T follicular helper cell (primary cell): Measurements from ENCODE around the gene GPR82.
"Not testable (repeated sequence)": the region's sequence is repeated elsewhere in the genome, so short reads cannot be mapped to it uniquely, and the experiment has no call there.

Experiments used
- DNase-seq: peaks from one replicate; pipeline ENCODE4 v3.0.0-alpha.2; 2020; ENCODE audit warnings: low read depth
- total RNA-seq, 2 experiments: gene quantifications; one replicate each; lab custom pipeline; 2026; lab: John Stamatoyannopoulos, UW

Gene GPR82
- 0 to 0.22 reads per million in 2 experiments for total RNA-seq

GRCh38 chrX:41723826-41724225 is at the start of gene GPR82:
Gene GPR82, plus strand, starts transcription at chrX:41724181. Its CDS starts 2,846 bp downstream, at chrX:41727027.
- DNase-seq: no peak

DNA sequence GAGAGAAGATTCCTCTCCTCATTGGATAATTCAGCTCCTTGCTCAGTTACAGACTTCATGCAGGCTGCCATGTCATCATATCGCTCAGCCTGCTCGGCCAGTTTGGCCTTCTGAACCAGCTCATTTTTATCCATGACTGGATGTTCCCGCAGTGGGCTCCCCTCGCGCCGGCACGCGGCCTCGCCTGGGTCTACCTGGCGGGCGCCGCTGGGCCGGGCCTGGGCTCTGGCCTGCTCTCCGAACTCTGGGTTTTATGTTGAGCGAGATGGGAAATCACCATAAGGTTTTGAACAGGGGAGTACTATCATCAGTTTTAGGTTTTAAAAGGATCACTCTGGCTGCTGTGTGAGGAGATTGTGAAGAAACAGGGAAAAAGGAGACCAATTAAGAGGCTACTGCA is 47.6 kb upstream of the GPR82 start:
- DNase-seq: not testable (repeated sequence)

DNA sequence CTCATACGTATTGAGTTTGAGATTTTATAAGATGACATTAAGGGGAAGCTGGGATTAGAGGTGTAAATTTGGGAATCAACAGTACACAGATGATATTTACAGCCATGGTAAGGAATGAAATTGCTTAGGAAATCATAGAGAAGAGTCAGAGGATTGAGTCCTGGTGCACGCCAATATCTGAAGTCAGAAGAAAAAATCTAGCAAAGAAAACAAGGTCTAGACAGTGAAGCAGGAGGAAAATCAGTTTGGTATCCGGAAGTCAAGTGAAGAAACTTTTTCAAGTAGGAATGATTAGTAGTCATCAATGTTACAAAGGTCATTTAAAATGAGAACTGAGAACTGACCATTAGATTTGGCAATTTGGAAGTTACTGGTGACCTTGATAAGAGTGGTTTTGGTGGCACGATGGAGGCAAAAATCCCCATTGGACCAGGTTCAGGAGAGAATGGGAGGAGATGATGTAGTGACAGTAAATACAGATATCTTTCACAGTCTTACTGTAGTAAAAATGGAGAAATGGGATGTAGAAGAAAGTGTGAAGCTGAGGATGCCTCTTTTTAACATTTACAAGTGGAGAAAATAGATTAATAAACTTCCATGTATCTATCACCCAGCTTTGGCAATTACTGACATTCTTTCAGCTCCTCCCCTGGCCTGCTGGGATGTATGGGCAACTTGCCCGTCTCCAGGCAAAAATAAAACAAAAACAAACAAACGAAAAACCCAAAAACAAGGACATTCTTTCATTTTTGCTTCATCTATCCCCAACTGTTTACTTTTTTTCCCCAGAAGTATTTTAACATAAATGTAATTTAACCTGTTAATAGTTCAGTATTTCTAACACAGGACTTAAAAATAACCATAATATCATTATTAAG is 46.6 kb upstream of the GPR82 start:
- DNase-seq: no peak

DNA sequence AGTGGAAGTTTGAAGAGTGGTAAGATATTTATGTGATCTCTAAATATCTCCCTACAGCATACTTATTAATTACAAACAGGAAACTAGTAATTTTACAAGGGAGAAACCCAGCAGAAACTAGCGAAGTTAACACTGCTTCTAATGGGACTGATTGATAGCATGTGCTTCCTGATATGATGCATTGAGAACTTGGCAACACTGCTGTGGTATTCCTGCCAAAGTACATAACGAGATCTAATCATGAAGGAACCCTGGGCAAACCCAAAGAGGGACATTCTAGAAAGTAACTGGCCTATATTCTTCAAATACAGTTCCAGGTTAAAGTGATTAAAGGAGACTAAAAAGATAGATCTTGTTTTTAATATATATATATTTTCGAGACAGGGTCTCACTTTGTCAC is 39.8 kb upstream of the GPR82 start:
- DNase-seq: no peak

- DNase-seq: no peak
Observed at GRCh38 chrX:41684940-41685339, 39.0 kb upstream of the GPR82 start.

GRCh38 chrX:41686788-41687187 is 37.2 kb upstream of the GPR82 start:
- no peak for DNase-seq

DNA sequence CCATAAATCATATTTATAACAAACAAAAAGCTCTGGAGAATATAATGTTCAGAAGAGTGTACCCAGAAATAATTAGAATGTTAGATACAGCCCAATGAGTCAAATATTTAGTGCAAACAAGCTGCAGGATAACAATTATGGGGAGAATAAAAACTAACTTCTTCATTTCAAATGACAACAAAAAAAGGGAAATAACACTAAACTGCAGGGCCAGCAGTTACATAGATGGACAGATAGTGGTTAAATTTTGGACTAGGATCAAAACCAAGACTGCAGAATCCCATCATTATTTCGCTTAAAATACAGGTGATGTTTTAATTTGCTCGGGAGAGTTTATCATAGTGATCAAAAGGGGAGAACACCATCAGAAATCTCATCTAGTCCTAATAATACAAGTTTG is 35.8 kb upstream of the GPR82 start:
- DNase-seq: no peak

DNA sequence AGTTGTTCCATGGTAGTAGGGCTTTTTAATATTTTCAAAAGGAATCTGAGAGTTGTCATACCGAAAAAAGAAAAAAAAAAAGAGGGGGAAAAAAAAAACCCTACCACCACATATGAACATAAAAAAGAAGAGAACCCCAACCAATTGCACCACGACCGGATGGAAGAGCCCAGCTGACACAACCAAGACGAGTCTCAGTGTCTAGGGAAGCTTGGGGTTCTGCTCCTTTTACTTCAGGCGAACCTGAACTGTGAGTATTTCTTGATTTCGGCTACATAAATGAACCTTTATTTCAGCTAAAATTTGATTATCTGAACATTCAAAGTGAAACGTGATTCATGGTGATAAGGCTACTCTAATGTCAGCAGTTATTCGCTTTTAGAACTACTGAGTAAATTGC is 35.1 kb upstream of the GPR82 start, which contains the start of gene GPR34:
TSS of gene GPR34 (plus strand) at position 139 of the 400 bp plus-strand sequence. CDS start 6,661 bp downstream, outside the sequence.
- no peak for DNase-seq

GRCh38 chrX:41689711-41690110 is 34.3 kb upstream of the GPR82 start:
- no peak for DNase-seq

- DNase-seq: no peak
Observed at GRCh38 chrX:41692162-41692749, 31.7 kb upstream of the GPR82 start.

DNA sequence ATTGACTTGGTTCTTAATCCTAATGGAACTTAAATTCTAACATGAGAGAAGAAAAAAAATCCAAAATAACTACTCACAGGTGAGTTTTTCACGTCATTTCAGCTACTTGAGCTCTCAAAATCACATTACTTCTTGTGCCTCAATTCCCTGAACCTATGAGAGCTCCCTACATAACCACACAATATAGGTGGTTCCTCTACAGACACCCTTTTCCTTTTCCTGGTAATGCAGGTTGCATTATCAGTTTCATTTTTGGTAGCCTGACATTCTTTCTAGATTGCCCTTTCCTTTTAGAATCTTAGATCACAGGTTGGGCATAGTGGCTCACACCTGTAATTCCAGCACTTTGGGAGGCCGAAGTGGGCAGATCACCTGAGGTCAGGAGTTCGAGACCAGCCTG is 31.0 kb upstream of the GPR82 start:
- no peak for DNase-seq

GRCh38 chrX:41695426-41695825 is 28.6 kb upstream of the GPR82 start:
- DNase-seq: no peak

GRCh38 chrX:41703574-41704029 is 20.4 kb upstream of the GPR82 start:
- no peak for DNase-seq

DNA sequence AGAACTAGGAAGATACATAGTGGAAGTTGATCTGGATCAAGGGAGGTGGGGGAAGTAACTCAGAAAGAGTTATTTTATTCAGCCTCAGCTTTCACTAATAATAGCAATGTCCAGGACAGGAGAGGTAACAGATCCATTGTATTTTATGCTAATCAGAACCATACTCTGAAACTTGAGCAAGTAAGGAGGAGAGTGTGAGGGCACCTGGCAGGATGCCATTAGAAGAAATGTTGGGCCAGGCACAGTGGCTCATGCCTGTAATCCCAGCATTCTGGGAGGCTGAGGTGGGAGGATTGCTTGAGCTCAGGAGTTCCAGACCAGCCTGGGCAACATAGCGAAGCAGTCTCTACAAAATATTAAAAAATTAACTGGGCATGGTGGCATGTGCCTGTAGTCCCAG is 18.9 kb upstream of the GPR82 start:
- DNase-seq: no peak

- no peak for DNase-seq
Observed at GRCh38 chrX:41705680-41706374, 18.2 kb upstream of the GPR82 start.

- DNase-seq: no peak
Observed at GRCh38 chrX:41707218-41707617, 16.8 kb upstream of the GPR82 start.

- no peak for DNase-seq
Observed at GRCh38 chrX:41708486-41708885, 15.5 kb upstream of the GPR82 start.

DNA sequence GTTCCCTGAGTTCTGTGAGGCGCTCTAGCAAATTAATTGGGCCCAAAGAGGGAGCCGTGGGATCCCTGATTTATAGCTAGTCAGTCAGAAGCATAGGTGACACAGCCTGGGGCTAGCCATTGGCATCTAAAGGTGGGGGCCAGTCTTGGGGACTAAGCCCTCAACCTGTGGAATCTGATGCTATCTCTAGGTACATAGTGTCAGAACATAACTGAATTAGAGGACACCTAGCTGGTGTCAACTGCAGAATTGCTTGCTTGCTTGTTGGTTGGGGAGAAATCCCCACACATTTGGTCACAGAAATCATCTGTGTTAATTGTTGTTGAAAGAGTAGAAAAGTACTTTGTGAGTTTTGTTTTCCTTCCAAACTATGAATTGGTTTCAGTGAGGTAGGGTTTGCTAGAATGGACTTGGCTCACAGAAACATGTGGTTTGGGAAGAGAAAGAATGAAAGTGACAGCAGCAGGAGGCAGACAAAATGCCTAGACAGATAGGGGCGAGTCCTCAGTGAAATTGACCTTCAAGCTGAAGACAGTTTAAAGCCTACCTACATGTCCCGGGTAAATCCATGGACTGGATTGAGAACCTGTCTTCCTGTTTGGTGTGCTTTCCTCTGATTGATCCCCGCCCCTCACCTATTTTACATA is 12.8 kb upstream of the GPR82 start:
- DNase-seq: no peak

DNA sequence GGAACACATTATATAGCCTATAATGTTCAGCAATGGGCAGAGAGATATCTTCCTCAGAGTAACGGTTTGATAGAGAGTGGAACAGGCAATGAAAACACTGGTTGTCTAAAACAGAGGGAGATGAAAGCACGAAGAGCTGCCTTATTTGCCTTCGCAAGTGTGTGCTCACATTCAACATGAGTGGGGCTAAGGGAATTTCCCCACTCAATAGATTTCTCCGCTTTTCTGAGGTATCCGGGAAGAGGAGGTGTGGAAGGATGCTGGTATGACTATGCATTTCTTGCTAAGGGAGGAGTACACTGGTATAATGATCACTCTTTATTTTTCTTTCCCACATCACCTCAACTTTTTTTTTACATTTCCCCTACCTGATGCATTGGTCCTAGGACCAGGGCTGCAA is 7.8 kb upstream of the GPR82 start:
- no peak for DNase-seq

GRCh38 chrX:41716767-41717473 is 7.1 kb upstream of the GPR82 start:
- DNase-seq: no peak

- no peak for DNase-seq
Observed at GRCh38 chrX:41718481-41719235, 5.3 kb upstream of the GPR82 start.
